PC-3 (cell line): Measurements from ENCODE around the gene SV2C.

Experiments used
- CTCF ChIP-seq: fragments of 300-600 bp; sonication (generic); conservative IDR thresholded peaks from 2 replicates; pipeline ENCODE4 v1.5.1; 2017; ENCODE audit warnings: antibody characterized with exemption, low read depth, mild to moderate bottlenecking, low read length
- EZH2phosphoT487 ChIP-seq: fragments of 300-600 bp; sonication (generic); IDR thresholded peaks from 2 replicates; pipeline ENCODE4 v1.6.1; 2018; ENCODE audit warnings: mild to moderate bottlenecking, antibody characterized with exemption, low read length, borderline replicate concordance

- TF ChIP-seq CTCF (no peak), EZH2phosphoT487 (no peak)
Observed at GRCh38 chr5:76104027-76104426, 20.8 kb downstream of the SV2C start.
